Esophagus mucosa (tissue), 1 donor: Measurements from ENCODE around the gene FBXO31. TPM values are rescaled to one million over a fixed set of nuclear protein-coding genes. Genes with fewer than 3 reads are reported as not detected.
A peak's percentile ranks its signal among the peaks of the same experiment; 100 is the strongest.

Source experiments
- ATAC-seq: fragments of 200-7000 bp; cut with Tn5 transposase; one replicate; pipeline ENCODE4 v1.9.1; 2020
- total RNA-seq: library from RNA; stranded (reverse); gene quantifications from one replicate; pipeline ENCODE4 v1.2.4, GENCODE V29; 2023
- donor health status: DM: yes; HTN: yes; CAD: no.

Gene FBXO31
- 16.9 TPM for total RNA-seq

GRCh38 chr16:87383505-87384161 lies at the start of gene FBXO31:
TSS of gene FBXO31 (minus strand) at chr16:87383776. CDS start at chr16:87383744, 32 bp downstream.
- ATAC-seq = peak; percentile 88

DNA sequence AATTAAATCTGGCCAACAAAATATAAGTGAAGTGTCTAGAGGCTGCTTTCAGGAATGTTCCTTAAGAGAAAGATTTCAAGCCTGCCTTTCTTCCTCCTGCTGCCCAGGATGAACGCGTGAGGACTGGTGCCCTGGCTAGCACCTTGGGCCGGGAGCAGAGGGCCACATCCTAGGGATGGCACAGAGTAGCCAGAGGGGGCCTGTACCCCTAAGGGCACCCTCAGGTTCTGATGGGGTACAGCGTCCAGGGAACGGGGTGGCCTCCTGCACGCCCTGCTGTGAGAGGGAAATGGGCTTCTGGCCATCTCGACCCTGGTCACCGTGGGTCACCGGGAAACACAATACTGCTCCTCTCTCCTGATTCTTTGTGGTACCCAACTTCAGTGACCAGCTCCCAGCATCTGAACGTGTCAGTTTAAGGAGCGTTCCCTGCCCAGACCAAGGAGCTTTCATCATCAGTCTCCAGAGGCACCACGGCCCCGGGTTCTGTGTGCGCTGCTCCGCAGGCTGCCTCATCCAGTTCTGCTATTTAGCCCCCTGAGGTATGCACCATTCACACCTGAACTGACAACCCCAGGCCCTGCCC lies 48.8 kb upstream of the FBXO31 start:
- ATAC-seq = peak; percentile 37

DNA sequence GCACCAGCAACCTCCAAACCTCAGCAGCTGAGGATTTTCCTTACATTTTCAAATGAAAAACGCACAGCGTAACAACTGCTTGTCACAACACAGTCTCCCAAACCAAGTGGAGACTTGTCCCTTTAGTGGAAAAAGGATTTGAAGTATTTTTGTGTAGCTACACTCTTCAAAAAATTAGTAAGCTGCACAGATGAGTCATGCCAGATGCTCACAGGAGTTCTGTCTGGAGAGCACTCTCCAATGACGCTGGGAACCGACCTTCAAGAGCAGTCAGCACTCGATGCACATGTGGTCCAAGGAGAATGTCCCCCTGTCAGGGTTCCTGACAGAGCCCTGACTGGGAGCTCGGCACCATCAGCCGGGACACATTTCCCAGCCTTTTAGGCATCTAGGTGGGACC lies 48.4 kb upstream of the FBXO31 start:
- ATAC-seq = peak; percentile 84

DNA sequence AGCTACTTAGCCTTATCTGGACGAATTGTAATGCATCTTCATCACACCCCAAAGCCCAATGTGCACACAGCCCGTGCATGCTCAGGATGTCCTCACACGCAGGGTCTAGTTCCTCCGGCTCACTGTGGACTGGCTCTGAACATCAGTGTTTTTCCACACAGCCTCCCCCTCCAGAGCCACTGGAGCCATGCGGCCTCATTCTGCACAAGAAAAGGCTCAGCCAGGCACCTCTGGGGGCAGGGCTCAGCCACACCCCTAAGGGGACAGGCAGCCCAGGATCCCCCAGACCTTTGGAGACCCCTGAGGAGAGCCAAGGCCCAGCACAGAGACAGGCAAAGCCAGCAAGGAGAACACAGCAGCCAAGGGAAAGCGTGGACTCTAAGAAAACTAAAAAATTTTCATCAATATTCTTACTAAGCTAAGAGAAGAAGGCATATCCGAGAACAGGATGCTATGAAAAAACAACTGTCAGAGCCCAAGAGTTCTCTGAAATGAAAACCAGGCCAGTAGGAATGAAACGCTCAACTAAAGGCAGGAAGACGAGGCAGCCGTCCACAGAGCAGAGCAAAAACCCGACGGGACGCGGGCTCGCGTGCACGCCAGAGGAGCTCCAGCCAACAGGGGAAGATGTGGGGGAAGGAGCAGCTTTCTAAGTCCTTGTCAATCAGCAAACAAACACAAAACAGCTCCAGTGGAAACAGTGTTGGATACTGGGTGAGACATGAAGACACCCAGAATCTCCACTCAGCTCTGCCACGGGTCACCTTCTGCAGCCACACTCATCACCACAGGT lies 43.0 kb upstream of the FBXO31 start:
- no peak for ATAC-seq

- no peak for ATAC-seq
These were observed 42.4 kb upstream of the FBXO31 start for GRCh38 chr16:87425941-87426340.

DNA sequence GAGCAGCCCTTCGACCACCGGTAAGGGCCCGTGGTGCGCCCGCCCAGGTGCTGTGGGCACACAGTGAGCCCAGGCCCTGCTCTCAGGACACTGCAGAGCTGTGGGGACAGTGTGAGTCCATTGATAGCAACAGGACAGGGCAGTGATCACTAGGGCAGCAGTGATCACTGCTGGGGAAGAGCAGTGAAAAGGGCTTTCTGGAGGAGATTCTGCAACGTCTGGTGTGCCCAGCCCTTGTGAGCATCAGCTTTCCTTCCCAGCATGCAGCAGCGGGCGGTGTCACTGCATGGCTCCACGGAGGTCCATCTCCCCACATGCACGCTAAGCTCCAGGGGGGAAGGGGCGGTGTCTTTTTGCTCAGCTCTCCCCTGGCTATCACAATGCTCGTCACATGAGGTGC lies 40.7 kb upstream of the FBXO31 start:
- no peak for ATAC-seq

GRCh38 chr16:87423429-87423828 lies 39.9 kb upstream of the FBXO31 start:
- ATAC-seq = no peak

DNA sequence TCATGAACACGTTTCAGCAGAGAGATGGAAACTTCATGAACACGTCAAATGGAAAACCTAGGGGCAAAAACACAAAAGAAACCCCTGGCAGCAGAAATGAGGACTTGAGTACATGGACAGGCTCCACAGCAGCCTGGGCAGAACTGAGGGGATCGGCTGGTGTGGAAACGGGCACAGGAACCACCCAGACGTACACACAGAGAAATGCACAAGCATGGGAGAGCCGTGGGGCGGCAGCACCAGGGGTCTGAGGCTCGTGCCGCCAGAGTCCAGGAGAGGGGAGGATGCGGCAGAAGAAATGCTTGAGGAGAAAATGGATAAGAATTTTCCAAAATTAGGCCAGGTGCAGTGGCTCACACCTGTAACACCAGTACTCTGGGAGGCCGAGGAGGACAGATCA lies 38.5 kb upstream of the FBXO31 start:
- ATAC-seq = no peak

GRCh38 chr16:87421003-87421912 lies 37.7 kb upstream of the FBXO31 start:
- ATAC-seq = peak; percentile 59

GRCh38 chr16:87420026-87421002 lies 36.7 kb upstream of the FBXO31 start:
- ATAC-seq = peak; percentile 51

- no peak for ATAC-seq
These were observed 35.1 kb upstream of the FBXO31 start for GRCh38 chr16:87418644-87419043.

DNA sequence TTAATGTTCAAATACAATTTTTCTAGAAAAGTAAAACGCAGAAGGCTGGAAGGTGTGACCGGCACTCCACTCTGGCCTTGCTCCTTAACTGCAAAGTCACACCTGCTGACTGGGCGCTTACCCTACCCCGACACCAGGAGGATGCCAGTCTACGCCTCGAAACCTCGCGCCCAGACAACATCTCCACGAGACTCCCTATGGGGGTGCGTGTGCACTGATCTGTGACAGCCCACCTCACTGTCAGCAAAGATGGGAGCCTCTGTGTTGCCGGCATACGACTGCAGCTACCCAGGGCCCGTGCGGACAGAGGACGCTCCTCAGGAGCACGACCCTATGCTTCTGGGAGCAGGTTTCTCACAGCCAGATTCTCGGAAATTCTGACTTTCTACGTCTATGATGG lies 34.6 kb upstream of the FBXO31 start:
- no peak for ATAC-seq

- no peak for ATAC-seq
These were observed 33.9 kb upstream of the FBXO31 start for GRCh38 chr16:87417528-87417910.

GRCh38 chr16:87416826-87417527 lies 33.4 kb upstream of the FBXO31 start:
- ATAC-seq = no peak

GRCh38 chr16:87415441-87415840 lies 31.9 kb upstream of the FBXO31 start:
- no peak for ATAC-seq

- peak; percentile 84 for ATAC-seq
These were observed 30.7 kb upstream of the FBXO31 start for GRCh38 chr16:87414251-87414680.

DNA sequence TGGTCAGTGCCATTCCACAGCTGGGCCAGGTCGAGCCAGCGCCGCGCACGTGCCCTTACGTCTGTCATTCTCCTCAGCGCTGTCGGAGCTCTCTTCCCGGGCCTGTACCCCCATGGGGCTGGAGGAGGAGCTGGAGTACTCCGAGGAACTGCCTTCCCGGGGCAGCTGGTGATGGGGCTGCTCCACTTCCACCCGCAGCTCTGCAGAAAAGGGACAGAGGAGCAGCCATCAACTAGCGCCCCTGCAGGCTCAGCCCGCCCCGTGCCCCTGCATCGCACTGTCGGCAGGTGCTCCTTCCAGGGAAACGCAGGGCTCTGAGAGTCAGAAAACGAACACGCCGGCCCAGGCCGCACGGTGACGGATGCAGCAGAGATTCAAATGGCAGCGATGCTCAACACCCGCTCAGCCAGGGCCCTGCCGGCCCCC lies 29.4 kb upstream of the FBXO31 start:
- no peak for ATAC-seq

- no peak for ATAC-seq
These were observed 28.9 kb upstream of the FBXO31 start for GRCh38 chr16:87412371-87412995.

GRCh38 chr16:87411375-87412271 lies 28.0 kb upstream of the FBXO31 start:
- ATAC-seq = no peak
